PFSK-1 (cell line): Measurements from ENCODE around the gene SH3RF1.

ENCODE experiments used
- FOXP2 ChIP-seq: optimal IDR thresholded peaks from 2 replicates; pipeline ENCODE3; 2011; ENCODE audit warnings: borderline replicate concordance, control low read depth, inconsistent platforms; ENCODE audit not compliant: insufficient read depth; ENCODE audit errors: extremely low read length, extremely low read depth
- POLR2AphosphoS5 ChIP-seq: IDR thresholded peaks from 2 replicates; pipeline ENCODE4 v1.6.1; 2012; ENCODE audit warnings: low read depth, mild to moderate bottlenecking, control low read depth, low read length, moderate library complexity
- TF ChIP-seq, protein P1 (sequence below), 2 experiments: IDR thresholded peaks; 2 replicates each; pipeline versions ENCODE4 v1.6.1 to v1.8.0; 2011 to 2012; ENCODE audit warnings: low read depth in 2 of 2, low read length in 2 of 2, control low read depth in 1 of 2, inconsistent platforms in 1 of 2, mild to moderate bottlenecking in 1 of 2, moderate library complexity in 1 of 2; ENCODE audit not compliant: insufficient read depth in 1 of 2

DNA sequence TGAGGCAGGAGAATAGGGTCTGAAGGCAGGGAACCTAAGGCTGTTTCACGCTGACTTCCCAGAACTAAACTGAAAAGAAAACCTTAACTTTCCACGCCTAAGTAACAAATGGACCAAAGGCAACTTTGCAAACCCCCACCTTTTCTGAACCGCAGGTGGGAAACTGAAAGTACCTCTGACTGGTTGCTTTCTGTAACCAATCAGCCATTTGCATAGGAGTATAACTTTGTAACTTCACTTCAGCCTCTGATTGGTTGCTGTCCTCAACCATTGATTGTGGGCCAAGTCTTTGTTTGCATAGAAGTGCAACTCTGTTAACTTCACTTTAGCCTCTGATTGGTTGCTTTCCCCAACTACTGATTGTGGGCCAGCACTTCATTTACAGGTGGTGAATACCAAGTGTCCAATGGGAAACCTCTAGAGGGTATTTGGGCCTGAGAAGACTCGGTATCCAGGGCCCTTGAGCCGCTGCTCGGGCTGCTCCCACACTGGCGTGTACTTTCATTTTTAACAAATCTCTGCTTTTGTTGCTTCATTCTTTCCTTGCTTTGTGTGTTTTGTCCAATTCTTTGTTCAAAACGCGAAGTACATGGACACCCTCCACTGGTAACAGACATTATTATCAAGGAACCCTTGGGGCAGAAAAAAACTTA lies 139.1 kb downstream of the SH3RF1 start:
- TF ChIP-seq, protein P1, sequence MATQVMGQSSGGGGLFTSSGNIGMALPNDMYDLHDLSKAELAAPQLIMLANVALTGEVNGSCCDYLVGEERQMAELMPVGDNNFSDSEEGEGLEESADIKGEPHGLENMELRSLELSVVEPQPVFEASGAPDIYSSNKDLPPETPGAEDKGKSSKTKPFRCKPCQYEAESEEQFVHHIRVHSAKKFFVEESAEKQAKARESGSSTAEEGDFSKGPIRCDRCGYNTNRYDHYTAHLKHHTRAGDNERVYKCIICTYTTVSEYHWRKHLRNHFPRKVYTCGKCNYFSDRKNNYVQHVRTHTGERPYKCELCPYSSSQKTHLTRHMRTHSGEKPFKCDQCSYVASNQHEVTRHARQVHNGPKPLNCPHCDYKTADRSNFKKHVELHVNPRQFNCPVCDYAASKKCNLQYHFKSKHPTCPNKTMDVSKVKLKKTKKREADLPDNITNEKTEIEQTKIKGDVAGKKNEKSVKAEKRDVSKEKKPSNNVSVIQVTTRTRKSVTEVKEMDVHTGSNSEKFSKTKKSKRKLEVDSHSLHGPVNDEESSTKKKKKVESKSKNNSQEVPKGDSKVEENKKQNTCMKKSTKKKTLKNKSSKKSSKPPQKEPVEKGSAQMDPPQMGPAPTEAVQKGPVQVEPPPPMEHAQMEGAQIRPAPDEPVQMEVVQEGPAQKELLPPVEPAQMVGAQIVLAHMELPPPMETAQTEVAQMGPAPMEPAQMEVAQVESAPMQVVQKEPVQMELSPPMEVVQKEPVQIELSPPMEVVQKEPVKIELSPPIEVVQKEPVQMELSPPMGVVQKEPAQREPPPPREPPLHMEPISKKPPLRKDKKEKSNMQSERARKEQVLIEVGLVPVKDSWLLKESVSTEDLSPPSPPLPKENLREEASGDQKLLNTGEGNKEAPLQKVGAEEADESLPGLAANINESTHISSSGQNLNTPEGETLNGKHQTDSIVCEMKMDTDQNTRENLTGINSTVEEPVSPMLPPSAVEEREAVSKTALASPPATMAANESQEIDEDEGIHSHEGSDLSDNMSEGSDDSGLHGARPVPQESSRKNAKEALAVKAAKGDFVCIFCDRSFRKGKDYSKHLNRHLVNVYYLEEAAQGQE (IDR thresholded peaks at IDR 0.05; ENCODE audit: insufficient read depth in 1 of 2, low read depth in 2 of 2, low read length in 2 of 2) = no peak
- TF ChIP-seq POLR2AphosphoS5 = no peak
- TF ChIP-seq FOXP2 = no peak
